GM12892 (cell line): ENCODE measurements around the gene CNGA3.

ENCODE experiments used
- DNase-seq: peaks from one replicate; pipeline ENCODE4 v3.0.0; 2011; ENCODE audit not compliant: insufficient read length
- FAIRE-seq: peaks from 2 replicates; lab custom pipeline; 2011; peaks lifted over from hg19 to GRCh38; lab: Jason Lieb, UNC
- POLR2A ChIP-seq: IDR thresholded peaks from 2 replicates; pipeline ENCODE4 v1.6.1; 2011; ENCODE audit warnings: low read depth, low read length, control low read depth
- POLR2AphosphoS5 ChIP-seq: IDR thresholded peaks from 2 replicates; pipeline ENCODE4 v1.6.1; 2011; ENCODE audit warnings: low read depth, low read length, control low read depth
- TAF1 ChIP-seq: IDR thresholded peaks from 2 replicates; pipeline ENCODE4 v1.6.1; 2011; ENCODE audit warnings: low read depth, mild to moderate bottlenecking, control low read depth, low read length, borderline replicate concordance

The CNGA3 gene

GRCh38 chr2:98369710-98370239 lies 23.5 kb downstream of the CNGA3 start:
- TF ChIP-seq TAF1 = no peak
- no peak for TF ChIP-seq POLR2AphosphoS5
- no peak for TF ChIP-seq POLR2A
- no peak for FAIRE-seq
- no peak for DNase-seq

- FAIRE-seq = no peak
- no peak for TF ChIP-seq POLR2A
- TF ChIP-seq POLR2AphosphoS5 = no peak
- TF ChIP-seq TAF1 = no peak
- DNase-seq = no peak
Observed at GRCh38 chr2:98372121-98372520, 25.9 kb downstream of the CNGA3 start.

DNA sequence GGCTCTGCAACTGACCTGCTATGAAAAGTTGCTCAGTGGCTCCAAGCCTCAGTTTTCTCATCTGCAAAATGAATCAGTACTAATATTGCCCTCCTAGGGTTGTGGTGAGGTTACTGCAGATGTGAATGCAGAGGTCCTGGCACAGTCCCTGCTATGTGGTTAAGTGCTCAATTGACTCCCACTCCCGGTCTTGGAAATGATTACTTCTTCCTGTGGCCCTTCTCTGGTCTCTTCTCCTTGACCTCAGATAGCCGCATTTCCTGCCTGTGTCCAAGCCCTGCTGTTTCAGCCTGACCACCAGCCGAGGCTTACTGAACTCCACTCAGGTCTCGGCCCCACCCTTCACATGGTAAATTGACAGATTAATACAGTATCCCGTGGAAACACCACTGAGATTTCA lies 26.3 kb downstream of the CNGA3 start:
- TF ChIP-seq POLR2A (no peak), TAF1 (no peak), POLR2AphosphoS5 (no peak)
- FAIRE-seq (no peak), DNase-seq (no peak)

GRCh38 chr2:98374286-98374685 lies 28.0 kb downstream of the CNGA3 start:
- FAIRE-seq (no peak), DNase-seq (no peak)
- no peak for TF ChIP-seq TAF1
- no peak for TF ChIP-seq POLR2AphosphoS5
- TF ChIP-seq POLR2A = no peak

DNA sequence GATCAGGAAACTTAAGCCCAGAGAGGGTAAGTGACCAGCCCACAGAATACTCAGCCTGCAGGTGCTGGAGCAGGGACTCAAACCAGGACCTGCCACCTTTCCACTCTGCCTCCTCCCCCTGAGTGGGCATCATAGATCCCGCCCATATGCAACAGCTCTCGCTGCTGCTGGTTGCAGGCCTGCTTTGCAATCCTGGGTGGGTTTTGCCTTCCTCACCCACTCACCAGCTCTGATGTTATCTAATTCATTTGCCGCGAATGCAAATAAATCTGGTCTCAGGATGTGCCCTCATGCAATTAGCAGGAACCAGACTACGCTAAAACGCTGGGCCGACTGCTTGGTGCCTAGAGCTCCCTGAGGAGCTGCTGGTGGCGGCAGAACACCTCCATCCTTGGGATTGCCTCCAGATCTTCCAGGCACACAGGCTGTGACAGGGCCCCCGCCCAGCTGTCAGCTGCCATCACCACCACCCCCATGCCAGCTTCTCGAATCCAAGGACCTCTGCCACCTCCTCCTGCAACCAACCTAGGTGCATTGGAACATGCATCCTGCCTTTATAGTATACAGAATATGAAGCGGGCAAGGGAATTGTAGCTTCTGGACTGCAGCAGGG lies 28.8 kb downstream of the CNGA3 start:
- no peak for TF ChIP-seq TAF1
- no peak for TF ChIP-seq POLR2A
- TF ChIP-seq POLR2AphosphoS5 = no peak
- DNase-seq = no peak
- FAIRE-seq = no peak

GRCh38 chr2:98376301-98376910 lies 30.1 kb downstream of the CNGA3 start:
- FAIRE-seq = no peak
- no peak for TF ChIP-seq TAF1
- TF ChIP-seq POLR2AphosphoS5 = no peak
- TF ChIP-seq POLR2A = no peak
- no peak for DNase-seq

DNA sequence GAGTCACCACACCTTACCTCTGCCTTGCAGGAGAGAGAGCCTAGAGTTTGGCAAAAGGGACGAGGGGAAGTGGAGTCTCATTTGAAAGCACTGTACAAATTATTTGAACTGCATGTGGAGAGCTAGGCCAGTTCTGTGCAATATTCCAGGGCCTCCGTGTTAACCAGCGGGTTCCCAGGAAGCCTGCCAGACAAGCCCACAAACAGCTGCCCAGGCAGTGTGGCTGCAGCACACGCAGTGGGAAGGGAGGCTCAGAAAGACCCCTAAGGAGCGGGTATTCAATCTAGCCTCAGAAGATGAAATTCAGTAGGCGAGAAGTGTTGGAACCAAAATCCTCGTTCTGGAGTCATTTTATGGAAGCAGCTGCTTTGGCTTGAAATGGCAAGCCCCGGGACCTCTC lies 30.7 kb downstream of the CNGA3 start:
- no peak for FAIRE-seq
- DNase-seq = no peak
- TF ChIP-seq TAF1 = no peak
- TF ChIP-seq POLR2AphosphoS5 = no peak
- TF ChIP-seq POLR2A = no peak

DNA sequence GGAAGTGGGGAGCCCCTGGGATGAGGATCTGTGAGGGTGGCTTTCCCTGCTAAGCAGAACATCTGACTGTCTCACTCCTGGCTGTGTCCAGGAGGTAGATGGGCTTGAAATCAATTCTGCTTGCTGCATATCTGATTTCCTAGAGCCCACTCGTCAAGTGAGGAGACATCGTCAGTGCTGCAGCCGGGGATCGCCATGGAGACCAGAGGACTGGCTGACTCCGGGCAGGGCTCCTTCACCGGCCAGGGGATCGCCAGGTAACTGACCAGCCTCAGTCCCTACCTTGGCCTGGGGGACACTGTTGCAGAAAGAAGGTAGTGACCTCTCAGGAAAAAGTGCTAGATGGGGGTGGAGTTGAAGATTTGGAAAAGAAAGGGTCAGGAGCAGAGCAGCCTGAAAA lies 31.3 kb downstream of the CNGA3 start:
- FAIRE-seq (no peak), DNase-seq (no peak)
- TF ChIP-seq POLR2A = no peak
- TF ChIP-seq POLR2AphosphoS5 = no peak
- TF ChIP-seq TAF1 = no peak

- DNase-seq = no peak
- TF ChIP-seq POLR2A = no peak
- no peak for TF ChIP-seq POLR2AphosphoS5
- no peak for TF ChIP-seq TAF1
- FAIRE-seq = no peak
Observed at GRCh38 chr2:98378196-98378595, 31.9 kb downstream of the CNGA3 start.

DNA sequence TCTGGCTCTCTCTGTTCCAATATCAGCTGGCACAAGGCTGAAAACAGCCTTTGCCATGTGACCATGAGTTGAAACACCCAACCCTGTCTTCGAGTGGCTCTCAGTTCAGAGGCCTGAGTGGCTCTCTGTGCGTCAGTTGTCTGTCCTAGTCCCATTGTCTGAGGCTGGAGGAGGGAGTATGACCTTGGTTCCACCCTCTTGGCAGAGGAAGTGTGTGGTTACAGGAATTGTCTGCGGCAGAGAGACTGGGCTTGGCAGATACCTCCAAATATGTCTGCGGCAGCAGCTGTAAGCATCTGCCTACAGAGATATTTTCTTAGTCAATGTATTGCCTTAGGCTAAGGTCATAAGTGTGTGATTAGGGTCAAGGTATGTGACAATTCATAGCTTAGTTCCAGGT lies 32.6 kb downstream of the CNGA3 start:
- FAIRE-seq = no peak
- DNase-seq = no peak
- TF ChIP-seq TAF1 (no peak), POLR2A (no peak), POLR2AphosphoS5 (no peak)

DNA sequence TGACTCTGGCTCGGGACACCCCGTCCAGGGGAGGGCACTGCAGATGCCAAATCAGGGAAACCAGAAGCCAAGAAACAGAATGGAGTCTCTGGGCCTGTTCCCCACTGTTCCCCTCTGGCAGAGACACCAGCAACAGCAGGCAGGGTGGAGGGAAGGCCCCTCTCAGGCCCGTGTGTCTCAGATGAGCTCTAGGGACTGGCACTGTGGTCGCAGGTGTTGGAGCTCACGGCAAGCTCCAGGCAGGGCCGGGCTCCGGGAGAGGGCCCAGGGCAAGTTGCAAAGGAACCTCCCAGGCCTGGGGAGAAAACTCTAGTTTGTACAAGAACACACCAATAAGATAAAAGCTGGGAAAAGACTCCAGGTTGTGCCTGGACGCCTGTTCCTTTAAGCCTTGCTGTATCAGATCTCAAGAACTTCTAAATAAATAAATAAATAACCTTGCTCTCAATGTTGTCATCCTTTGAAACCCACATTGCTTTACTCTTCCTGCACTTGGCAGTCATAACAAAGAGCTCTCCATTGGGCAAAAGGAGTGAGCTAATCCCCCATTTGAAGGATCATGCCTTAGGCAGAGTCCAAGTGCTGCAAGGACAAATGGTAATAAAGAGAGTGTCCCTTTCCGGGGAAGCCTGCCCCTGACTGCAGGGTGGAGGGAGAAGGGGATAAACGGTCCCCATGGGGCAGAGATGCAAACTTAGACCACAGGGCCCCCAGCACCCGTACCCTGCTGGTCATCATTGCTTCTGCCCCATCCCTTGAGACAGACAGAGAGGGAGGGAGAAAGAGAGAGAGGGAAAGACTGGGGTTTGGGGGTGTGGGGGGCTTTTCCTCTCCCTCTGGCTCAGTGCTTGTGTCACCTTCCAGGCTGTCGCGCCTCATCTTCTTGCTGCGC lies 33.3 kb downstream of the CNGA3 start:
- FAIRE-seq (no peak), DNase-seq (no peak)
- TF ChIP-seq POLR2A (no peak), POLR2AphosphoS5 (no peak), TAF1 (no peak)

- FAIRE-seq (no peak), DNase-seq (no peak)
- TF ChIP-seq TAF1 (no peak), POLR2AphosphoS5 (no peak)
Observed at GRCh38 chr2:98380203-98380535, 33.9 kb downstream of the CNGA3 start.
